ENCODE data around the gene ATAD3A. TPM values are rescaled to one million over a fixed set of nuclear protein-coding genes. Genes with fewer than 3 reads are reported as not detected.

Gene ATAD3A
- total and polyA plus RNA-seq, 9 of the 15 experiments (the other 6 are each of a cell fraction or from before 2014, with no cell fraction given): 0.10 to 173 (median 36.7) TPM

DNA sequence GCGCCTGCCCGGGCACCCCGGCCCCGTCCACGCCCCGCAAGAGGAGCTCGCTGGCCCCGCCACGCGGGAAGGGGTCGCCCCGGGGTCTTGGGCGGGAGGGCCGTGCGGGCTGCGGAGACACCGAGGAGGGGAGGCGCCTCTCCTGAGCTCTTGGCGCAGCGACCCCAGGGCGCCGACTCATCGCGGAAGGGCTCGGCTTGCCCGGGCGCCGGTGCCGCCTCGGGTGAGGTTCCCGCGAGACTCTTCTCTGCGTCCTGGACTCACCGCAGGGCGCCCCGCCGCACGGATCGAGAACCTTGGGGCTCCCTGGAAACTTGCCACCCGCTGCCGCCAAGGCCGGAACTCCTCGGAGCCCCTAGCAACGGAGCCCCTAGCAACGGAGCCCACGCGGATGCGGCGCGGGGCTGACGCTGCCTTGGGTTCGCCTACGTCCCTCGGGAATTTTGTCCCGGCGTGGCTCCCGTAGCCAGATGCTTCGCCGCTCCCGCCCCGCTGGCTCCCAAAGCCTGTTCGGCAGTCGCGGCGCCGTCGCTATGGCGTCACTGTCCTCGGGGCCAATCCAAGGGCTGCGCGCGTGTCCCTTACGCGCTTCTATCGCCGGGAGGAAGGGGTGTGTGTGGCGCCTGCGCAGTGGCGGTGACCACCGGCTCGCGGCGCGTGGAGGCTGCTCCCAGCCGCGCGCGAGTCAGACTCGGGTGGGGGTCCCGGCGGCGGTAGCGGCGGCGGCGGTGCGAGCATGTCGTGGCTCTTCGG lies at the start of gene ATAD3A (continued):
- peak; percentile 20 for TF ChIP-seq ZFP36 (IDR thresholded peaks at IDR 0.05; ENCODE audit: low read depth, low read length, partially characterized antibody)
- no peak for TF ChIP-seq U2AF2 (optimal IDR thresholded peaks at IDR 0.05; ENCODE audit: low read depth, low read length)
- TF ChIP-seq PTBP1 (IDR thresholded peaks at IDR 0.05; ENCODE audit: low read depth, low read length): no peak
- TF ChIP-seq MCM3 (IDR thresholded peaks at IDR 0.05): no peak
- TF ChIP-seq SP1 (CRISPR knock-in tag; IDR thresholded peaks at IDR 0.05): peak; percentile 93
- TF ChIP-seq, protein P1, sequence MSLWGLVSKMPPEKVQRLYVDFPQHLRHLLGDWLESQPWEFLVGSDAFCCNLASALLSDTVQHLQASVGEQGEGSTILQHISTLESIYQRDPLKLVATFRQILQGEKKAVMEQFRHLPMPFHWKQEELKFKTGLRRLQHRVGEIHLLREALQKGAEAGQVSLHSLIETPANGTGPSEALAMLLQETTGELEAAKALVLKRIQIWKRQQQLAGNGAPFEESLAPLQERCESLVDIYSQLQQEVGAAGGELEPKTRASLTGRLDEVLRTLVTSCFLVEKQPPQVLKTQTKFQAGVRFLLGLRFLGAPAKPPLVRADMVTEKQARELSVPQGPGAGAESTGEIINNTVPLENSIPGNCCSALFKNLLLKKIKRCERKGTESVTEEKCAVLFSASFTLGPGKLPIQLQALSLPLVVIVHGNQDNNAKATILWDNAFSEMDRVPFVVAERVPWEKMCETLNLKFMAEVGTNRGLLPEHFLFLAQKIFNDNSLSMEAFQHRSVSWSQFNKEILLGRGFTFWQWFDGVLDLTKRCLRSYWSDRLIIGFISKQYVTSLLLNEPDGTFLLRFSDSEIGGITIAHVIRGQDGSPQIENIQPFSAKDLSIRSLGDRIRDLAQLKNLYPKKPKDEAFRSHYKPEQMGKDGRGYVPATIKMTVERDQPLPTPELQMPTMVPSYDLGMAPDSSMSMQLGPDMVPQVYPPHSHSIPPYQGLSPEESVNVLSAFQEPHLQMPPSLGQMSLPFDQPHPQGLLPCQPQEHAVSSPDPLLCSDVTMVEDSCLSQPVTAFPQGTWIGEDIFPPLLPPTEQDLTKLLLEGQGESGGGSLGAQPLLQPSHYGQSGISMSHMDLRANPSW (CRISPR knock-in tag; IDR thresholded peaks at IDR 0.05): no peak
- TF ChIP-seq ZNF274 (IDR thresholded peaks at IDR 0.05; ENCODE audit: borderline replicate concordance, low read depth, low read length): no peak
- TF ChIP-seq, protein P2, sequence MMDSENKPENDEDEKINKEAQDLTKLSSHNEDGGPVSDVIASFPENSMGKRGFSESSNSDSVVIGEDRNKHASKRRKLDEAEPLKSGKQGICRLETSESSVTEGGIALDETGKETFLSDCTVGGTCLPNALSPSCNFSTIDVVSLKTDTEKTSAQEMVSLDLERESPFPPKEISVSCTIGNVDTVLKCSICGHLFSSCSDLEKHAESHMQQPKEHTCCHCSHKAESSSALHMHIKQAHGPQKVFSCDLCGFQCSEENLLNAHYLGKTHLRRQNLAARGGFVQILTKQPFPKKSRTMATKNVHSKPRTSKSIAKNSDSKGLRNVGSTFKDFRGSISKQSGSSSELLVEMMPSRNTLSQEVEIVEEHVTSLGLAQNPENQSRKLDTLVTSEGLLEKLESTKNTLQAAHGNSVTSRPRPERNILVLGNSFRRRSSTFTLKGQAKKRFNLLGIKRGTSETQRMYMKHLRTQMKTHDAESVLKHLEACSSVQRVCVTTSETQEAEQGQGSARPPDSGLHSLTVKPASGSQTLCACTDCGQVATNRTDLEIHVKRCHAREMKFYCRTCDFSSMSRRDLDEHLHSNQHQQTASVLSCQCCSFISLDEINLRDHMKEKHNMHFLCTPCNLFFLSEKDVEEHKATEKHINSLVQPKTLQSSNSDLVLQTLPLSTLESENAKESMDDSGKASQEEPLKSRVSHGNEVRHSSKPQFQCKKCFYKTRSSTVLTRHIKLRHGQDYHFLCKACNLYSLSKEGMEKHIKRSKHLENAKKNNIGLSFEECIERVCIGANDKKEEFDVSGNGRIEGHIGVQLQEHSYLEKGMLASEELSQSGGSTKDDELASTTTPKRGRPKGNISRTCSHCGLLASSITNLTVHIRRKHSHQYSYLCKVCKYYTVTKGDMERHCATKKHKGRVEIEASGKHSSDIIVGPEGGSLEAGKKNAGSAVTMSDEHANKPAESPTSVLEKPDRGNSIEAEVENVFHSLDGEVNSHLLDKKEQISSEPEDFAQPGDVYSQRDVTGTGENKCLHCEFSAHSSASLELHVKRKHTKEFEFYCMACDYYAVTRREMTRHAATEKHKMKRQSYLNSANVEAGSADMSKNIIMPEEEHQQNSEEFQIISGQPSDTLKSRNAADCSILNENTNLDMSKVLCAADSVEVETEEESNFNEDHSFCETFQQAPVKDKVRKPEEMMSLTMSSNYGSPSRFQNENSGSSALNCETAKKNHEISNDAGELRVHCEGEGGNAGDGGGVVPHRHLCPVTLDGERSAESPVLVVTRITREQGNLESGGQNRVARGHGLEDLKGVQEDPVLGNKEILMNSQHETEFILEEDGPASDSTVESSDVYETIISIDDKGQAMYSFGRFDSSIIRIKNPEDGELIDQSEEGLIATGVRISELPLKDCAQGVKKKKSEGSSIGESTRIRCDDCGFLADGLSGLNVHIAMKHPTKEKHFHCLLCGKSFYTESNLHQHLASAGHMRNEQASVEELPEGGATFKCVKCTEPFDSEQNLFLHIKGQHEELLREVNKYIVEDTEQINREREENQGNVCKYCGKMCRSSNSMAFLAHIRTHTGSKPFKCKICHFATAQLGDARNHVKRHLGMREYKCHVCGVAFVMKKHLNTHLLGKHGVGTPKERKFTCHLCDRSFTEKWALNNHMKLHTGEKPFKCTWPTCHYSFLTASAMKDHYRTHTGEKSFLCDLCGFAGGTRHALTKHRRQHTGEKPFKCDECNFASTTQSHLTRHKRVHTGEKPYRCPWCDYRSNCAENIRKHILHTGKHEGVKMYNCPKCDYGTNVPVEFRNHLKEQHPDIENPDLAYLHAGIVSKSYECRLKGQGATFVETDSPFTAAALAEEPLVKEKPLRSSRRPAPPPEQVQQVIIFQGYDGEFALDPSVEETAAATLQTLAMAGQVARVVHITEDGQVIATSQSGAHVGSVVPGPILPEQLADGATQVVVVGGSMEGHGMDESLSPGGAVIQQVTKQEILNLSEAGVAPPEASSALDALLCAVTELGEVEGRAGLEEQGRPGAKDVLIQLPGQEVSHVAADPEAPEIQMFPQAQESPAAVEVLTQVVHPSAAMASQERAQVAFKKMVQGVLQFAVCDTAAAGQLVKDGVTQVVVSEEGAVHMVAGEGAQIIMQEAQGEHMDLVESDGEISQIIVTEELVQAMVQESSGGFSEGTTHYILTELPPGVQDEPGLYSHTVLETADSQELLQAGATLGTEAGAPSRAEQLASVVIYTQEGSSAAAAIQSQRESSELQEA (IDR thresholded peaks at IDR 0.05; ENCODE audit: low read depth): peak; percentile 100
- no peak for TF ChIP-seq CEBPG (CRISPR knock-in tag; IDR thresholded peaks at IDR 0.05)
- TF ChIP-seq CEBPG (tag; conservative IDR thresholded peaks at IDR 0.05 in 1 of 2, IDR thresholded peaks at IDR 0.05 in 1 of 2): no peak
- TF ChIP-seq RBM39 (optimal IDR thresholded peaks at IDR 0.05; ENCODE audit: low read depth, low read length): no peak
- TF ChIP-seq, protein P3, sequence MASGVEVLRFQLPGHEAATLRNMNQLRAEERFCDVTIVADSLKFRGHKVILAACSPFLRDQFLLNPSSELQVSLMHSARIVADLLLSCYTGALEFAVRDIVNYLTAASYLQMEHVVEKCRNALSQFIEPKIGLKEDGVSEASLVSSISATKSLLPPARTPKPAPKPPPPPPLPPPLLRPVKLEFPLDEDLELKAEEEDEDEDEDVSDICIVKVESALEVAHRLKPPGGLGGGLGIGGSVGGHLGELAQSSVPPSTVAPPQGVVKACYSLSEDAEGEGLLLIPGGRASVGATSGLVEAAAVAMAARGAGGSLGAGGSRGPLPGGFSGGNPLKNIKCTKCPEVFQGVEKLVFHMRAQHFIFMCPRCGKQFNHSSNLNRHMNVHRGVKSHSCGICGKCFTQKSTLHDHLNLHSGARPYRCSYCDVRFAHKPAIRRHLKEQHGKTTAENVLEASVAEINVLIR (CRISPR knock-in tag; IDR thresholded peaks at IDR 0.05): peak; percentile 97
- no peak for TF ChIP-seq ZNF436 (CRISPR knock-in tag; IDR thresholded peaks at IDR 0.05)
- TF ChIP-seq BCOR (IDR thresholded peaks at IDR 0.05): peak; percentile 85
- peak; percentile 96 for TF ChIP-seq CBFB (CRISPR knock-in tag; IDR thresholded peaks at IDR 0.05)
- peak; percentile 76; the same call in 1 of the 2 replicates for TF ChIP-seq JUN (IDR thresholded peaks at IDR 0.05; ENCODE audit: borderline replicate concordance, low read depth, low read length)
- TF ChIP-seq JUN (CRISPR knock-in tag; IDR thresholded peaks at IDR 0.05; ENCODE audit: borderline replicate concordance): no peak

Measured in K562 (cell line).